NK-92 treated with Interleukin-12 subunit alpha and Interleukin-12 subunit beta, amount 100 ng/mL, for 24 hours (cell line): ENCODE results near the gene F2RL3.

ENCODE experiments used
- DNase-seq: peaks from one replicate; lab custom pipeline; 2025; lab: John Stamatoyannopoulos, UW

The F2RL3 gene

GRCh38 chr19:16875584-16876555 is 12.9 kb upstream of the F2RL3 start:
- DNase-seq, result no peak

- no peak for DNase-seq
Measured at GRCh38 chr19:16876904-16877361, 11.9 kb upstream of the F2RL3 start.

- DNase-seq, result no peak
Measured at GRCh38 chr19:16877581-16877980, 11.2 kb upstream of the F2RL3 start.

- no peak for DNase-seq
Measured at GRCh38 chr19:16878181-16878965, 10.4 kb upstream of the F2RL3 start.

- no peak for DNase-seq
Measured at GRCh38 chr19:16880884-16881554, 7.8 kb upstream of the F2RL3 start.

- no peak for DNase-seq
Measured at GRCh38 chr19:16882146-16882545, 6.7 kb upstream of the F2RL3 start.

- DNase-seq, result no peak
Measured at GRCh38 chr19:16883522-16883921, 5.3 kb upstream of the F2RL3 start.

GRCh38 chr19:16885166-16885565 is 3.6 kb upstream of the F2RL3 start:
- no peak for DNase-seq

- no peak for DNase-seq
Measured at GRCh38 chr19:16886305-16886880, 2.4 kb upstream of the F2RL3 start.

GRCh38 chr19:16887353-16888265 is 1.2 kb upstream of the F2RL3 start:
- DNase-seq, result no peak

GRCh38 chr19:16889366-16889882 is 625 bp downstream of the F2RL3 start:
- no peak for DNase-seq

GRCh38 chr19:16889883-16890460 is 1.2 kb downstream of the F2RL3 start:
- DNase-seq, result no peak

- DNase-seq, result no peak
Measured at GRCh38 chr19:16890461-16891184, 1.8 kb downstream of the F2RL3 start.

- no peak for DNase-seq
Measured at GRCh38 chr19:16891696-16892382, 3.0 kb downstream of the F2RL3 start.

- DNase-seq, result no peak
Measured at GRCh38 chr19:16892436-16892835, 3.6 kb downstream of the F2RL3 start.

- no peak for DNase-seq
Measured at GRCh38 chr19:16892868-16893685, 4.3 kb downstream of the F2RL3 start.

GRCh38 chr19:16893686-16893989 is 4.8 kb downstream of the F2RL3 start:
- no peak for DNase-seq

- no peak for DNase-seq
Measured at GRCh38 chr19:16894080-16894479, 5.3 kb downstream of the F2RL3 start.
